ENCODE data around the gene SNPH. TPM values are rescaled to one million over a fixed set of nuclear protein-coding genes. Genes with fewer than 3 reads are reported as not detected.

SNPH gene
- total and polyA plus RNA-seq, 2 of the 8 experiments (the other 6 are each of a cell fraction or from before 2014, with no cell fraction given): 0.98 to 4.9 TPM

GRCh38 chr20:1287787-1288569, 21.9 kb downstream of the SNPH start:
- Histone ChIP-seq H4K20me1 (replicated peaks in 1 of 2; ENCODE audit: control insufficient read depth in 1 of 2, insufficient read depth in 2 of 2, low read length in 2 of 2) (no peaks in the 10 kb centered on the region), H2AK5ac (ENCODE audit: low read depth, low read length) (no peak overlapping the region), H3K4me1 (replicated peaks in 1 of 4; ENCODE audit: control insufficient read depth in 3 of 4, insufficient read depth in 4 of 4, low read length in 3 of 4) (0 out of 7 replicates have a peak, but pooled peaks cover 0 to 2% (median under 1%) of the 10 kb centered on the region in 4 experiments), H3K23me2 (ENCODE audit: low read depth, low read length) (no peaks in the 10 kb centered on the region), H3K23ac (ENCODE audit: insufficient read length) (no peak overlapping the region), H2BK5ac (ENCODE audit: low read depth, low read length) (no peak overlapping the region; the same call in 1 of the 2 replicates), H3K27me3 (replicated peaks in 1 of 4; ENCODE audit: control insufficient read depth in 3 of 4, extremely low read depth in 1 of 4, insufficient read depth in 3 of 4, low read length in 3 of 4) (no peaks in the 10 kb centered on the region; a peak in 2 of 7 replicates), H2BK20ac (ENCODE audit: low read length) (no peak overlapping the region), H3K27ac (ENCODE audit: low read depth, low read length) (no peak overlapping the region), H3K36me3 (ENCODE audit: control insufficient read depth in 2 of 4, insufficient read depth in 4 of 4, low read length in 3 of 4) (no peaks in the 10 kb centered on the region), H2BK120ac (replicated peaks; ENCODE audit: low read depth, low read length) (no peak overlapping the region), H2AFZ (ENCODE audit: low read length) (no peak overlapping the region), H3K4me3 (ENCODE audit: extremely low read depth in 1 of 4, insufficient read depth in 2 of 4, low read depth in 3 of 4, low read length in 4 of 4) (no peak overlapping the region), H3K79me2 (ENCODE audit: control insufficient read depth in 1 of 2, insufficient read depth in 2 of 2, low read length in 2 of 2) (no peaks in the 10 kb centered on the region), H3K79me1 (ENCODE audit: low read depth, low read length) (no peaks in the 10 kb centered on the region), H4K91ac (replicated peaks; ENCODE audit: insufficient read length, low read length) (no peak overlapping the region), H2BK12ac (ENCODE audit: low read depth, low read length) (no peak overlapping the region), H3K9me3 (ENCODE audit: insufficient read depth in 2 of 2, low read depth in 1 of 2, low read length in 1 of 2) (no peaks in the 10 kb centered on the region), H3K4ac (replicated peaks; ENCODE audit: insufficient read length, low read depth, low read length) (no peak overlapping the region), H3K18ac (ENCODE audit: extremely low read depth, low read length) (no peak overlapping the region), H3K56ac (replicated peaks; ENCODE audit: insufficient read length, low read depth, low read length) (no peak overlapping the region), H3K14ac (ENCODE audit: insufficient read length) (no peak overlapping the region), H2BK15ac (ENCODE audit: low read length) (no peak overlapping the region), H4K5ac (ENCODE audit: insufficient read length, low read depth, low read length) (no peak overlapping the region), H3K9ac (replicated peaks in 1 of 4; ENCODE audit: extremely low read depth in 1 of 4, low read depth in 3 of 4, low read length in 3 of 4) (no peak overlapping the region), H4K8ac (ENCODE audit: extremely low read depth, insufficient read depth, low read length) (no peak overlapping the region; the same call in 1 of the 2 replicates), H3K4me2 (ENCODE audit: insufficient read depth in 1 of 2, low read depth in 2 of 2, low read length in 2 of 2) (no peak overlapping the region)
- ChIA-PET POLR2A (ENCODE audit: partially characterized antibody) (no interaction called here), CTCF (ENCODE audit: partially characterized antibody) (interaction anchor here (0.6 to 2.2 kb wide), 4 partner anchors 12 to 1575 kb away, joined by 3 to 8 read pairs (median 3); no protein-coding TSS in a partner anchor)
- DNase-seq (ENCODE audit: low read depth in 1 of 2, low spot score in 2 of 2) (no peak), FAIRE-seq (no peak)
- WGBS, 2 experiments (ENCODE audit: extremely low coverage in 1 of 2, insufficient coverage in 1 of 2, insufficient read length in 1 of 2, insufficient replicate concordance in 2 of 2, low coverage in 1 of 2, low lambda C conversion rate in 2 of 2, missing lambda C conversion rate in 1 of 2): 84% methylated on average over 11 of the region's 11 CpGs; no CpG with 5 or more reads in 1 of the 2 experiments
- no peak for TF ChIP-seq CBX8 (IDR thresholded peaks at IDR 0.05; ENCODE audit: borderline replicate concordance, low read depth, low read length)
- no peak for TF ChIP-seq SP4 (IDR thresholded peaks at IDR 0.05; ENCODE audit: low read length)
- TF ChIP-seq RAD21 (IDR thresholded peaks at IDR 0.05 in 1 of 2, conservative IDR thresholded peaks at IDR 0.05 in 1 of 2; ENCODE audit: low read depth in 2 of 2, low read length in 2 of 2): no peak
- no peak for TF ChIP-seq RBBP5 (IDR thresholded peaks at IDR 0.05; ENCODE audit: borderline replicate concordance, low read depth, low read length)

Measured in H1 (cell line).